ENCODE data around the gene RBMS1. TPM values are rescaled to one million over a fixed set of nuclear protein-coding genes. Genes with fewer than 3 reads are reported as not detected.
A peak's percentile ranks its signal among the peaks of the same experiment; 100 is the strongest.

The RBMS1 gene
- total and polyA plus RNA-seq, 2 of the 4 experiments (the other 2 are of a cell fraction): 43.5 to 64.9 TPM

GRCh38 chr2:160306985-160307384 is 186.6 kb downstream of the RBMS1 start:
- H3K9ac ChIP-seq (ENCODE audit: low read depth, low read length): no peak overlapping the region; the same call in 1 of the 2 replicates
- H2BK15ac ChIP-seq (ENCODE audit: low read depth, low read length): peak overlapping the region; percentile 91; the same call in 1 of the 3 replicates
- peak overlapping the region; percentile 13; the same call in 1 of the 2 replicates for H2BK20ac ChIP-seq (ENCODE audit: low read depth, low read length)
- WGBS, 2 experiments (ENCODE audit: extremely low coverage in 2 of 2, insufficient read length in 1 of 2): no CpG with 5 or more reads among the region's 10 CpGs
- no peaks in the 10 kb centered on the region for H3K9me3 ChIP-seq (ENCODE audit: control insufficient read depth, insufficient read depth, low read length)
- H3K79me1 ChIP-seq (ENCODE audit: low read depth in 1 of 2, low read length in 2 of 2): peaks cover 36 to 65% of the 10 kb centered on the region in 2 experiments
- peak overlapping the region; percentile 54 for H3K4ac ChIP-seq (ENCODE audit: low read depth, low read length)
- peak overlapping the region; percentile 38 for H3K4me2 ChIP-seq (ENCODE audit: low read depth, low read length)
- H3K9me1 ChIP-seq (ENCODE audit: insufficient read depth, low read length): peaks cover 23% of the 10 kb centered on the region
- no peak overlapping the region for H3K56ac ChIP-seq (ENCODE audit: extremely low read depth, insufficient read depth, low read length)
- H3K23ac ChIP-seq (ENCODE audit: low read depth, low read length): peak overlapping the region; percentile 82
- H4K91ac ChIP-seq (ENCODE audit: insufficient read depth, low read depth, low read length): peak overlapping the region; percentile 71; the same call in 1 of the 2 replicates
- peaks cover 25% of the 10 kb centered on the region for H3K4me1 ChIP-seq (ENCODE audit: control insufficient read depth, insufficient read depth, low read length)
- H2AK5ac ChIP-seq (ENCODE audit: low read depth, low read length): no peak overlapping the region
- H3K36me3 ChIP-seq (ENCODE audit: control insufficient read depth, insufficient read depth, low read length): peaks cover 26% of the 10 kb centered on the region
- peak; percentile 92 for DNase-seq
- H4K8ac ChIP-seq (ENCODE audit: low read depth in 2 of 2, low read length in 2 of 2): peak overlapping the region; percentile 67 to 77
- CTCF ChIA-PET: interaction anchor here (0.6 kb wide), 2 partner anchors 15 to 196 kb away, joined by 3 read pairs; no protein-coding TSS in a partner anchor
- H3K4me3 ChIP-seq (ENCODE audit: insufficient read depth, low read depth, low read length): no peak overlapping the region
- H4K5ac ChIP-seq (ENCODE audit: low read depth, low read length): peak overlapping the region; percentile 43; the same call in 1 of the 2 replicates
- ATAC-seq (ENCODE audit: low read depth): peak; percentile 58
- intact Hi-C loops (cut with micrococcal nuclease) (no loop called here), dilution Hi-C loops (cut with HindIII; ENCODE audit: low sequenced_read_pairs, unreplicated experiment) (no loop called here), in situ Hi-C loops (cut with MboI; ENCODE audit: low sequenced_read_pairs) (no loop called here)
- peak overlapping the region; percentile 86 for H2BK5ac ChIP-seq (ENCODE audit: low read depth, low read length, poor library complexity, severe bottlenecking)
- H3K18ac ChIP-seq (ENCODE audit: low read depth, low read length): peak overlapping the region; percentile 62; the same call in 1 of the 2 replicates
- no peak overlapping the region for H2AK9ac ChIP-seq (replicated peaks; ENCODE audit: low read depth, low read length, poor library complexity)
- TF ChIP-seq USF2 (IDR thresholded peaks at IDR 0.05; ENCODE audit: low read depth, low read length) (peak; percentile 32), BHLHE40 (IDR thresholded peaks at IDR 0.05; ENCODE audit: low read depth, low read length) (peak; percentile 87), POLR2A (IDR thresholded peaks at IDR 0.05; ENCODE audit: low read depth, low read length) (no peak), SMC3 (IDR thresholded peaks at IDR 0.05; ENCODE audit: low read depth, low read length) (no peak), CEBPB (IDR thresholded peaks at IDR 0.05; ENCODE audit: low read depth, low read length) (no peak)
- POLR2A ChIA-PET (ENCODE audit: unreplicated experiment): no interaction called here
- peak overlapping the region; percentile 54 for H3K14ac ChIP-seq (replicated peaks; ENCODE audit: low read depth, low read length)
- BruUV-seq (replicated peaks): no TSS peak
- H3K27ac ChIP-seq (ENCODE audit: insufficient read depth, low read length): peak overlapping the region; percentile 31
- H2BK120ac ChIP-seq (ENCODE audit: low read depth, low read length): peak overlapping the region; percentile 33; the same call in 1 of the 2 replicates
- H2AFZ ChIP-seq (replicated peaks; ENCODE audit: low read length, poor library complexity): no peak overlapping the region
- H3K27me3 ChIP-seq (ENCODE audit: control insufficient read depth, insufficient read depth, low read length): no peaks in the 10 kb centered on the region
- peaks cover 17% of the 10 kb centered on the region; the same call in 1 of the 2 replicates for H4K20me1 ChIP-seq (ENCODE audit: insufficient read depth, low read length)

All from IMR-90 (cell line).